NCI-H524 (cell line): ENCODE data around the gene TWIST2.

Source experiments
- DNase-seq, 2 experiments: peaks; one replicate each; lab custom pipeline; 2025; lab: John Stamatoyannopoulos, UW

The TWIST2 gene

GRCh38 chr2:238956676-238957075, 108.8 kb downstream of the TWIST2 start:
- no peak for DNase-seq
